ENCODE data around the gene PRM1. TPM values are rescaled to one million over a fixed set of nuclear protein-coding genes. Genes with fewer than 3 reads are reported as not detected.

The PRM1 gene
- total and polyA plus RNA-seq, 2 experiments from 2014 or later, result not detected

DNA sequence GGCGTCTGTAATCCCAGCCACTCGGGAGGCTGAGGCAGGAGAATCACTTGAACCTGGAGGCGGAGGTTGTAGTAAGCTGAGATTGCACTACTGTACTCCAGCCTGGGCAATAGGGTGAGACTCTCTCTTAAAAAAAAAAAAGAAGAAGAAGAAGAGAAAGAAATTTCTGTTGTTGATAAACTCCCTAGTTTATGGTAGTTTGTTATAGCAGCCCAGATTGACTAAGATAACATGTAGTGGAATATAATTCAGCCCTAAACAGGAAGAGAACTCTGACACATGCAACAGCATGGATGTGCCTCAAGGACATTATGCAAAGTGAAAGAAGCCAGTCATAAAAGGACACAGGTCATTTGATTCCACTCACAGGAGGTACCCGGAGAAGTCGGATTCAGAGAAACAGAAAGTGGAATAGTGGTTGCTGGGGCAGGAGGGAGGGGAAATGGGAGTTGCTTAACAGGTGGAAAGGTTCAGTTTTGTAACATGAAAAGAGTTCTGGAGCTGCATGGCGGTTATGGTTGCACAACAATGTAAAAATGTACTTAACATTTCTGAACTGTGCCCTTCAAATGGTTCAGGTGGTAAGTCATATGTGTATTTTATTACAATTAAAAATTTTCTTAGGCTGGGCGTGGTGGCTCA lies 26.0 kb upstream of the PRM1 start:
- no peak overlapping the region for H3K4me3 ChIP-seq
- no peak for DNase-seq (ENCODE audit: low read depth in 1 of 2, low spot score in 1 of 2)
- H3K27ac ChIP-seq, result no peak overlapping the region

DNA sequence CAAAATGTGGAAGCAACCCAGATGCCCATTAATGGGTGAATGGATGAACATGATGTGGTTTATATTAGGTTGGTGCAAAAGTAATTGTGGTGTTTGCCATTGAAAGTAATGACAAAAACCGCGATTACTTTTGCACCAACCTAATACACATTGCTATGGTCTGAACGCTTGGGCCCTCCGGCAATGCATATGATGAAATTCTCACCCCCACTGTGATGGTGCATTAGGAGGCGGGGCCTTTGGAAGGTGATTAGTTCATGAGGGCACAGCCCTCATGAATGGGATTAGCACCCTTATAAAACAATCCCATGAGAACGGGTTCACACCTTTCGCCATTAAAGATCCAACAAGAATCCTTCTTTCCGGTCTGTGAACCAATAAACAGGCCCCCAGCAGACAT lies 25.3 kb upstream of the PRM1 start:
- DNase-seq (ENCODE audit: low read depth in 1 of 2, low spot score in 1 of 2), result no peak
- TF ChIP-seq, protein P1, sequence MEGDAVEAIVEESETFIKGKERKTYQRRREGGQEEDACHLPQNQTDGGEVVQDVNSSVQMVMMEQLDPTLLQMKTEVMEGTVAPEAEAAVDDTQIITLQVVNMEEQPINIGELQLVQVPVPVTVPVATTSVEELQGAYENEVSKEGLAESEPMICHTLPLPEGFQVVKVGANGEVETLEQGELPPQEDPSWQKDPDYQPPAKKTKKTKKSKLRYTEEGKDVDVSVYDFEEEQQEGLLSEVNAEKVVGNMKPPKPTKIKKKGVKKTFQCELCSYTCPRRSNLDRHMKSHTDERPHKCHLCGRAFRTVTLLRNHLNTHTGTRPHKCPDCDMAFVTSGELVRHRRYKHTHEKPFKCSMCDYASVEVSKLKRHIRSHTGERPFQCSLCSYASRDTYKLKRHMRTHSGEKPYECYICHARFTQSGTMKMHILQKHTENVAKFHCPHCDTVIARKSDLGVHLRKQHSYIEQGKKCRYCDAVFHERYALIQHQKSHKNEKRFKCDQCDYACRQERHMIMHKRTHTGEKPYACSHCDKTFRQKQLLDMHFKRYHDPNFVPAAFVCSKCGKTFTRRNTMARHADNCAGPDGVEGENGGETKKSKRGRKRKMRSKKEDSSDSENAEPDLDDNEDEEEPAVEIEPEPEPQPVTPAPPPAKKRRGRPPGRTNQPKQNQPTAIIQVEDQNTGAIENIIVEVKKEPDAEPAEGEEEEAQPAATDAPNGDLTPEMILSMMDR (IDR thresholded peaks at IDR 0.05; ENCODE audit: low read depth, low read length), result no peak
- Histone ChIP-seq H3K27me3 (no peaks in the 10 kb centered on the region), H3K27ac (no peak overlapping the region), H3K9me3 (ENCODE audit: low read depth) (no peaks in the 10 kb centered on the region), H3K4me3 (no peak overlapping the region), H3K4me1 (ENCODE audit: low read depth) (peaks cover 8% of the 10 kb centered on the region), H3K36me3 (no peaks in the 10 kb centered on the region)

More for the DNA sequence above, 26.0 kb upstream of the PRM1 start:
- Histone ChIP-seq H3K27me3 (no peaks in the 10 kb centered on the region), H3K4me1 (ENCODE audit: low read depth) (peaks cover 8% of the 10 kb centered on the region), H3K9me3 (ENCODE audit: low read depth) (no peaks in the 10 kb centered on the region), H3K36me3 (no peaks in the 10 kb centered on the region)
- TF ChIP-seq, protein P1 (IDR thresholded peaks at IDR 0.05; ENCODE audit: low read depth, low read length), result no peak

DNA sequence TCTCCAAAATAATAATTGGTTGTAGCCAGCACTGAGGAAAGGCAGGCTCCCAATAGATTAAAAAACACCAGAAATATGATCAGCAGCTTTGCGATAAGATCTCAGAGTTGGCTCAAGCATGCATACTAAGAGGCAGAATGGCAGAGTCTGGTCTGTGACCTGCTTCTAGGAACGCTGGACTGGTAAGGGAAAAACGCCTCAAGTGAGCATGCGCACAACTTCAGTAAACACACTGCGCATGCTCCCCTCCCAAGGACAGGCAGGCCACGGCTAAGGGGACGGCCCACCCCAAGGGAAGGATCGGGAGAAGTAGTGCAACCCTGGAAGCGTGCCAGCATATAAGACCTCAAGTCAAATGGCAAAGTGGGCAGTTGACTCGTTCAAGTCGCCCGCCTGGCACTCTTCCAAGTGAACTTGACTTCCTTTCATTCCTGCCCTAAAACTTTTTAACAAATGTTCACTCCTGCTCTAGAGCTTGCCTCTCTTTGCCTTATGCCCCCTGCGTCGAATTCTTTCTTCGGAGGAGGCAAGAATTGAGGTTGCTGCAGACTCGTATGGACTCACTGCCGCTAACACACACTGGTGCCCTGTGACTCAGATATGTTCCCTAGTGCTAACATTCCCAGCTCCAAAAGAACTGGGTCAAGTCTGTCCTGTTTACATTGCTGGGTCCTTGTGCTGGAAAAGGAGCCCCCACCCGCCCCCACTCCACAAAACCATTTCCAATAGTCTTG lies 22.4 kb upstream of the PRM1 start:
- Histone ChIP-seq H3K27ac (peak overlapping the region; percentile 45), H3K27me3 (no peaks in the 10 kb centered on the region), H3K9me3 (ENCODE audit: low read depth) (no peaks in the 10 kb centered on the region), H3K36me3 (no peaks in the 10 kb centered on the region), H3K4me3 (no peak overlapping the region), H3K4me1 (ENCODE audit: low read depth) (peaks cover 8% of the 10 kb centered on the region)
- TF ChIP-seq, protein P1 (IDR thresholded peaks at IDR 0.05; ENCODE audit: low read depth, low read length), result no peak
- DNase-seq (ENCODE audit: low read depth in 1 of 2, low spot score in 1 of 2), result no peak

DNA sequence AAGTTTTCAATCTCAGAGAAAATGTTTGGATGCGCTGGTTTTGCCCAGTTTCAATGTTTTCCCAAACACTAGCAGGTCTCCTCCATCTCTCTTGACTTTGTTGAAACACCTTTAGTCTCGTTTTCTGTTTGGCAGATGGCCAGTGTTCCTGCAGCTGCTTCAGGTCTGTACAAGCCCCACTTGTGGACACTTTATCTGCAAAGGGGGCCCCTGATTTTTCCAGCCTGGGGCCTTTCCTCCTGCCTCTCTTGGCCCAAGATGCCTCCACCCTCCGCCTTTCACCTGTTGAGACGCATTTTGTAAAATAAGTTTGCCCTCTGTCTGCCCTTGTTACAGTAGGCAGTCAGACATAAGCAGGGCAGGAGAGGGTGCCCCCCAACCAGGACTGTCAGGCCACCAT lies 21.8 kb upstream of the PRM1 start:
- Histone ChIP-seq H3K4me1 (ENCODE audit: low read depth) (peaks cover 8% of the 10 kb centered on the region), H3K36me3 (no peaks in the 10 kb centered on the region), H3K4me3 (no peak overlapping the region), H3K27ac (peak overlapping the region; percentile 45), H3K27me3 (no peaks in the 10 kb centered on the region), H3K9me3 (ENCODE audit: low read depth) (no peaks in the 10 kb centered on the region)
- peak in 1 of 2 donors; percentile 27 for DNase-seq (ENCODE audit: low read depth in 1 of 2, low spot score in 1 of 2)
- TF ChIP-seq, protein P1 (IDR thresholded peaks at IDR 0.05; ENCODE audit: low read depth, low read length), result no peak

DNA sequence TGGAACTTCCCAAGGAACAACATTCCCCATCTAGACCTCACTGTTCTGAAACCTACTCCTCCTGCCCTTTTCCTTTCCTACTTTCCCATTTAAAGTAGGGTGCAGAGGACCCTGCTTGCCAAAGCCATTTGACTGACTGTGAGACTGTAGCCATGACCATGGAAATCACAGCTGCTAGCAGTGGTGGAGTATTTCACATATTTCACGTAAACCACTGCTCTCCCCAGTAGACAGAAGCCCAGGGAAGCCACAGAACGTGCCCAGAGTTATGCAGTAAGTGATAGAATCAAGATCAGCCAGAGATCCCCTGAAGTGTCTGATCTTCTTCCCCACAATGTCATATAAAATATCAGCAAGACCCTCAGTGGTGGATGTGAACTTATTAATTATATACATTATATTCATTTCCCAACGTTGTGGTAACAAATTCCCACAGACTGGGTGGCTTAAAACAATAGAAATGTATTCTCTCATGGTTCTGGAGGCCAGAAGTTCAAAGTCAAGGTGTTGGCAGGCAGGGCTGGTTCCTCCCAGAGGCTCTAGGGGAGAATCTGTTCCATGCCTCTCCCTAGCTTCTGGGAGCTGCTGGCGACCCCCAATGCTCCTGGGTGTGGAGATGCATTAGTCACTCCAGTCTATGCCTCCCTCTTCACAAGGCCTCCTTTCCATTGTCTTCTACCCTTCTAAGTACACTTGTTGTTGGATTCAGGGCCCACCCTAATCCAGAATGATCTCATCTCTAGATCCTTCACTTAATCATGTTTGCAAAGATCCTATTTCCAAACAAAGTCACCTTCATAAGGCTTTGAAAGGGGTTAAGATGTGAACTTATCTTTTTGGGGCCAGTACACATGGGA lies 20.7 kb upstream of the PRM1 start:
- H3K27ac ChIP-seq, result no peak overlapping the region
- DNase-seq (ENCODE audit: low read depth in 1 of 2, low spot score in 1 of 2), result no peak

More for the DNA sequence above, 20.7 kb upstream of the PRM1 start:
- H3K4me1 ChIP-seq (ENCODE audit: low read depth), result peaks cover 18% of the 10 kb centered on the region
- TF ChIP-seq, protein P1 (IDR thresholded peaks at IDR 0.05; ENCODE audit: low read depth, low read length), result no peak
- no peak overlapping the region for H3K4me3 ChIP-seq
- H3K9me3 ChIP-seq (ENCODE audit: low read depth), result no peaks in the 10 kb centered on the region
- no peaks in the 10 kb centered on the region for H3K27me3 ChIP-seq
- no peaks in the 10 kb centered on the region for H3K36me3 ChIP-seq
